ENCODE results near the gene EFNA4. TPM values are rescaled to one million over a fixed set of nuclear protein-coding genes. Genes with fewer than 3 reads are reported as not detected.

The EFNA4 gene
- total RNA-seq, 2 donors from 2014 or later: 4.7 to 5.6 TPM

- Histone ChIP-seq H3K27me3 (no peaks in the 10 kb centered on the region), H3K9me3 (no peaks in the 10 kb centered on the region), H3K4me3 (no peak overlapping the region), H3K27ac (no peak overlapping the region), H3K36me3 (replicated peaks in 1 of 2; ENCODE audit: insufficient read depth in 1 of 2, low read depth in 2 of 2) (no peaks in the 10 kb centered on the region), H3K4me1 (peaks cover 17% of the 10 kb centered on the region)
- TF ChIP-seq POLR2A (IDR thresholded peaks at IDR 0.05): no peak
- TF ChIP-seq, protein P1, sequence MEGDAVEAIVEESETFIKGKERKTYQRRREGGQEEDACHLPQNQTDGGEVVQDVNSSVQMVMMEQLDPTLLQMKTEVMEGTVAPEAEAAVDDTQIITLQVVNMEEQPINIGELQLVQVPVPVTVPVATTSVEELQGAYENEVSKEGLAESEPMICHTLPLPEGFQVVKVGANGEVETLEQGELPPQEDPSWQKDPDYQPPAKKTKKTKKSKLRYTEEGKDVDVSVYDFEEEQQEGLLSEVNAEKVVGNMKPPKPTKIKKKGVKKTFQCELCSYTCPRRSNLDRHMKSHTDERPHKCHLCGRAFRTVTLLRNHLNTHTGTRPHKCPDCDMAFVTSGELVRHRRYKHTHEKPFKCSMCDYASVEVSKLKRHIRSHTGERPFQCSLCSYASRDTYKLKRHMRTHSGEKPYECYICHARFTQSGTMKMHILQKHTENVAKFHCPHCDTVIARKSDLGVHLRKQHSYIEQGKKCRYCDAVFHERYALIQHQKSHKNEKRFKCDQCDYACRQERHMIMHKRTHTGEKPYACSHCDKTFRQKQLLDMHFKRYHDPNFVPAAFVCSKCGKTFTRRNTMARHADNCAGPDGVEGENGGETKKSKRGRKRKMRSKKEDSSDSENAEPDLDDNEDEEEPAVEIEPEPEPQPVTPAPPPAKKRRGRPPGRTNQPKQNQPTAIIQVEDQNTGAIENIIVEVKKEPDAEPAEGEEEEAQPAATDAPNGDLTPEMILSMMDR (IDR thresholded peaks at IDR 0.05): no peak
- intact Hi-C loops (cut with DNase I): no loop called here
- DNase-seq (no peak), ATAC-seq (no peak)
- WGBS, 2 donors: 79 to 83% methylated on average over 6 of the region's 6 CpGs
Observed at GRCh38 chr1:155026588-155026987, 37.0 kb upstream of the EFNA4 start.

- intact Hi-C loops (cut with DNase I): no loop called here
- no peak for DNase-seq
- Histone ChIP-seq H3K27ac (no peak overlapping the region), H3K27me3 (no peaks in the 10 kb centered on the region), H3K36me3 (replicated peaks in 1 of 2; ENCODE audit: insufficient read depth in 1 of 2, low read depth in 2 of 2) (no peaks in the 10 kb centered on the region), H3K4me1 (peaks cover 8% of the 10 kb centered on the region), H3K4me3 (no peak overlapping the region), H3K9me3 (no peaks in the 10 kb centered on the region)
- no peak for ATAC-seq
- no peak for TF ChIP-seq POLR2A (IDR thresholded peaks at IDR 0.05)
- TF ChIP-seq, protein P1 (IDR thresholded peaks at IDR 0.05): no peak
- 80 to 82% methylated on average over 6 to 16 of the region's 16 CpGs for WGBS, 2 donors
Observed at GRCh38 chr1:155029513-155030242, 33.9 kb upstream of the EFNA4 start.

GRCh38 chr1:155030243-155030795, 33.2 kb upstream of the EFNA4 start:
- ATAC-seq (no peak), DNase-seq (no peak)
- WGBS, 2 donors: 84 to 89% methylated on average over 5 to 15 of the region's 15 CpGs
- H3K4me3 ChIP-seq: no peak overlapping the region
- intact Hi-C loops (cut with DNase I): no loop called here
- H3K4me1 ChIP-seq: peaks cover 3% of the 10 kb centered on the region
- H3K27ac ChIP-seq: no peak overlapping the region
- H3K36me3 ChIP-seq (replicated peaks in 1 of 2; ENCODE audit: insufficient read depth in 1 of 2, low read depth in 2 of 2): no peaks in the 10 kb centered on the region
- TF ChIP-seq, protein P1 (IDR thresholded peaks at IDR 0.05): no peak
- H3K27me3 ChIP-seq: no peaks in the 10 kb centered on the region
- H3K9me3 ChIP-seq: no peaks in the 10 kb centered on the region

GRCh38 chr1:155030899-155031298, 32.6 kb upstream of the EFNA4 start:
- Histone ChIP-seq H3K27ac (no peak overlapping the region), H3K4me1 (no peaks in the 10 kb centered on the region), H3K27me3 (no peaks in the 10 kb centered on the region), H3K4me3 (no peak overlapping the region), H3K36me3 (replicated peaks in 1 of 2; ENCODE audit: insufficient read depth in 1 of 2, low read depth in 2 of 2) (no peaks in the 10 kb centered on the region), H3K9me3 (no peaks in the 10 kb centered on the region)
- TF ChIP-seq, protein P1 (IDR thresholded peaks at IDR 0.05): no peak
- ATAC-seq (no peak), DNase-seq (no peak)
- intact Hi-C loops (cut with DNase I): no loop called here
- 80% methylated on average over 10 to 11 of the region's 11 CpGs for WGBS, 2 donors

DNA sequence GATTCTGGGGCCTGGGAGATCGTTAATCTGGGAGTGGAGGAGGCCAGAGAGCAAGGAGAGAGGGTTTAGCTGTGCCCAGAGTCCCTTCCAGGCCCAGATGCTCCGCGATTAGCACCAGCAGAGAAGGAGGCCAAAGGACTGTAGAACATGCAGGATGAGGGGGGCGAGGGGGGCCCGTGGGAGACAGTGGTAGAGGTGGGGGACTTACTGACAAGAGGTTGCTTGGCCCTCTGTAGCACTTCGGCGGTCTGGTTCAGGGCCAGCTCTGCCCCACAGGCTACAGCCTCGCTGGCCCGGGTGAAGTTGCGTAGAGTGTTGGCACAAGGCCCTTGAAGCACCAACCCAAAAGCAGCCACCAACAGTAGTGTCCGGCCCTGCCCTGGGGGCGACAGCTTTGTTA, 30.7 kb upstream of the EFNA4 start:
- no peak for TF ChIP-seq POLR2A (IDR thresholded peaks at IDR 0.05)
- TF ChIP-seq, protein P1 (IDR thresholded peaks at IDR 0.05): no peak
- intact Hi-C loops (cut with DNase I): no loop called here
- WGBS, 2 donors: 80% methylated on average over 12 of the region's 12 CpGs; no CpG with 5 or more reads in 1 of the 2 donors
- Histone ChIP-seq H3K27me3 (no peaks in the 10 kb centered on the region), H3K36me3 (replicated peaks in 1 of 2; ENCODE audit: insufficient read depth in 1 of 2, low read depth in 2 of 2) (no peaks in the 10 kb centered on the region), H3K4me1 (no peaks in the 10 kb centered on the region), H3K4me3 (no peak overlapping the region), H3K9me3 (no peaks in the 10 kb centered on the region), H3K27ac (no peak overlapping the region)
- no peak for DNase-seq
- ATAC-seq: no peak

Measured in body of pancreas (tissue), 4 donors.